GM12874 (cell line): ENCODE results near the gene TNNC2.

Experiments used
- CTCF ChIP-seq: IDR thresholded peaks from 2 replicates; pipeline ENCODE4 v1.5.1; 2011; ENCODE audit warnings: low read depth, mild to moderate bottlenecking, control low read depth, low read length, moderate library complexity; ENCODE audit not compliant: insufficient read depth

Gene TNNC2

GRCh38 chr20:45863543-45864470 lies 36.7 kb upstream of the TNNC2 start:
- no peak for TF ChIP-seq CTCF

GRCh38 chr20:45861221-45862075 lies 34.3 kb upstream of the TNNC2 start:
- TF ChIP-seq CTCF, result no peak

GRCh38 chr20:45860560-45861220 lies 33.6 kb upstream of the TNNC2 start:
- TF ChIP-seq CTCF, result no peak

GRCh38 chr20:45859916-45860315 lies 32.8 kb upstream of the TNNC2 start:
- TF ChIP-seq CTCF, result no peak

- TF ChIP-seq CTCF, result no peak
Measured at GRCh38 chr20:45857882-45858216, 30.7 kb upstream of the TNNC2 start.

- TF ChIP-seq CTCF, result no peak
Measured at GRCh38 chr20:45857114-45857881, 30.2 kb upstream of the TNNC2 start, which contains the start of the genes ACOT8 and ZSWIM3. Gene ACOT8 (minus strand): TSS chr20:45857392. CDS start chr20:45857315, 77 bp downstream. Gene ZSWIM3 (plus strand): TSS chr20:45857614. CDS start chr20:45857826, 212 bp downstream.
